IMR-90 (cell line): ENCODE results near the gene ST3GAL4. TPM values are rescaled to one million over a fixed set of nuclear protein-coding genes. Genes with fewer than 3 reads are reported as not detected.
A peak's percentile ranks its signal among the peaks of the same experiment; 100 is the strongest.

Experiments used
- ATAC-seq: fragments of 200-7000 bp; cut with Tn5 transposase; 2 replicates; pipeline ENCODE4 v1.9.1; 2020; ENCODE audit warnings: low read depth, mild to moderate bottlenecking, moderate library complexity
- BruUV-seq: library from RNA; stranded (reverse); fragments of 400-500 nt; replicated peaks from 2 replicates; lab custom pipeline; 2021; lab: Mats Ljungman, UMichigan
- CTCF ChIA-PET: fragments of 300-600 bp; formaldehyde crosslinking; extraction: SDS; loops from one replicate; lab custom pipeline; 2021; ENCODE audit warnings: antibody characterized with exemption; lab: Yijun Ruan, JAX
- POLR2A ChIA-PET: fragments of 300-600 bp; sonication (Branson Sonifier 250); formaldehyde crosslinking; loops from one replicate; lab custom pipeline; 2022; ENCODE audit warnings: antibody characterized with exemption; ENCODE audit not compliant: unreplicated experiment; lab: Charles Lee
- DNase-seq: peaks from one replicate; pipeline ENCODE4 v3.0.0; 2013
- H2AFZ ChIP-seq: replicated peaks from 2 replicates; pipeline ENCODE3; 2013; ENCODE audit warnings: low read length, mild to moderate bottlenecking; ENCODE audit not compliant: poor library complexity
- H2AK5ac ChIP-seq: 2 replicates; pipeline ENCODE4 v1.6.1; 2013; ENCODE audit warnings: low read depth, low read length, inconsistent platforms
- H2AK9ac ChIP-seq: replicated peaks from 2 replicates; pipeline ENCODE3; 2013; ENCODE audit warnings: mild to moderate bottlenecking, low read depth, low read length, moderate library complexity; ENCODE audit not compliant: poor library complexity
- H2BK120ac ChIP-seq: 2 replicates; pipeline ENCODE4 v1.6.1; 2013; ENCODE audit warnings: low read depth, low read length, inconsistent platforms
- H2BK15ac ChIP-seq: 3 replicates; pipeline ENCODE4 v1.6.1; 2013; ENCODE audit warnings: low read depth, low read length, inconsistent platforms
- H2BK20ac ChIP-seq: 2 replicates; pipeline ENCODE4 v1.6.1; 2013; ENCODE audit warnings: low read depth, mild to moderate bottlenecking, inconsistent platforms, low read length, moderate library complexity
- H2BK5ac ChIP-seq: 2 replicates; pipeline ENCODE4 v1.6.1; 2013; ENCODE audit warnings: mild to moderate bottlenecking, low read depth, low read length, inconsistent platforms; ENCODE audit not compliant: poor library complexity, severe bottlenecking
- H3K14ac ChIP-seq: replicated peaks from 2 replicates; pipeline ENCODE4 v1.6.1; 2013; ENCODE audit warnings: low read depth, low read length, inconsistent platforms
- H3K18ac ChIP-seq: 2 replicates; pipeline ENCODE4 v1.6.1; 2013; ENCODE audit warnings: low read depth, low read length, control low read depth
- H3K23ac ChIP-seq: 2 replicates; pipeline ENCODE4 v1.6.1; 2013; ENCODE audit warnings: low read depth, low read length, inconsistent platforms
- H3K27ac ChIP-seq: 2 replicates; pipeline ENCODE4 v1.5.1; 2013; ENCODE audit warnings: mild to moderate bottlenecking, control low read depth, low read length; ENCODE audit not compliant: insufficient read depth
- H3K27me3 ChIP-seq: 2 replicates; pipeline ENCODE4 v1.6.1; 2013; ENCODE audit warnings: low read length; ENCODE audit not compliant: control insufficient read depth, insufficient read depth
- H3K36me3 ChIP-seq: 2 replicates; pipeline ENCODE4 v1.6.1; 2013; ENCODE audit warnings: low read length, mixed read lengths; ENCODE audit not compliant: control insufficient read depth, insufficient read depth
- H3K4ac ChIP-seq: 2 replicates; pipeline ENCODE4 v1.6.1; 2013; ENCODE audit warnings: low read depth, low read length, inconsistent platforms
- H3K4me1 ChIP-seq: 2 replicates; pipeline ENCODE4 v1.6.1; 2013; ENCODE audit warnings: low read length, mixed read lengths; ENCODE audit not compliant: control insufficient read depth, insufficient read depth
- H3K4me2 ChIP-seq: 2 replicates; pipeline ENCODE4 v1.6.1; 2013; ENCODE audit warnings: low read depth, mild to moderate bottlenecking, control low read depth, low read length, moderate library complexity
- H3K4me3 ChIP-seq: 2 replicates; pipeline ENCODE4 v1.5.1; 2013; ENCODE audit warnings: low read depth, mild to moderate bottlenecking, control low read depth, low read length, moderate library complexity; ENCODE audit not compliant: insufficient read depth
- H3K56ac ChIP-seq: 2 replicates; pipeline ENCODE4 v1.6.1; 2013; ENCODE audit warnings: low read length, inconsistent platforms; ENCODE audit not compliant: insufficient read depth; ENCODE audit errors: extremely low read depth
- H3K79me1 ChIP-seq, 2 experiments: 2 replicates each; pipeline ENCODE4 v1.6.1; 2013; ENCODE audit warnings: low read length in 2 of 2, inconsistent platforms in 1 of 2, low read depth in 1 of 2
- H3K9ac ChIP-seq: 2 replicates; pipeline ENCODE4 v1.6.1; 2013; ENCODE audit warnings: low read depth, low read length, control low read depth
- H3K9me1 ChIP-seq: 2 replicates; pipeline ENCODE4 v1.6.1; 2013; ENCODE audit warnings: low read length, inconsistent platforms; ENCODE audit not compliant: insufficient read depth
- H3K9me3 ChIP-seq: 2 replicates; pipeline ENCODE4 v1.6.1; 2013; ENCODE audit warnings: low read length; ENCODE audit not compliant: control insufficient read depth, insufficient read depth
- H4K20me1 ChIP-seq: 2 replicates; pipeline ENCODE4 v1.6.1; 2013; ENCODE audit warnings: low read length, inconsistent platforms; ENCODE audit not compliant: insufficient read depth
- H4K5ac ChIP-seq: 2 replicates; pipeline ENCODE4 v1.6.1; 2013; ENCODE audit warnings: mild to moderate bottlenecking, low read depth, low read length, control low read depth
- H4K8ac ChIP-seq, 2 experiments: 2 replicates each; pipeline ENCODE4 v1.6.1; 2013; ENCODE audit warnings: low read depth in 2 of 2, low read length in 2 of 2, control low read depth in 1 of 2, inconsistent platforms in 1 of 2
- H4K91ac ChIP-seq: 2 replicates; pipeline ENCODE4 v1.6.1; 2013; ENCODE audit warnings: low read depth, low read length, inconsistent platforms; ENCODE audit not compliant: insufficient read depth
- CEBPB ChIP-seq: IDR thresholded peaks from 2 replicates; pipeline ENCODE4 v1.6.1; 2012; ENCODE audit warnings: low read depth, low read length, improper control_type of control experiment
- CHD1 ChIP-seq: IDR thresholded peaks from 2 replicates; pipeline ENCODE4 v1.6.1; 2012; ENCODE audit warnings: low read depth, low read length, improper control_type of control experiment
- FOS ChIP-seq: fragments of 150-350 bp; IDR thresholded peaks from 2 replicates; pipeline ENCODE4 v1.6.1; 2016; ENCODE audit warnings: low read depth, low read length
- MAFK ChIP-seq: IDR thresholded peaks from 2 replicates; pipeline ENCODE4 v1.6.1; 2012; ENCODE audit warnings: low read depth, low read length, improper control_type of control experiment
- MAZ ChIP-seq: IDR thresholded peaks from 2 replicates; pipeline ENCODE4 v1.6.1; 2012; ENCODE audit warnings: low read depth, mild to moderate bottlenecking, low read length, improper control_type of control experiment, moderate library complexity, borderline replicate concordance
- MXI1 ChIP-seq: IDR thresholded peaks from 2 replicates; pipeline ENCODE4 v1.6.1; 2012; ENCODE audit warnings: low read depth, mild to moderate bottlenecking, low read length, moderate library complexity, borderline replicate concordance
- RAD21 ChIP-seq: IDR thresholded peaks from 2 replicates; pipeline ENCODE4 v1.6.1; 2012; ENCODE audit warnings: low read length, improper control_type of control experiment
- RCOR1 ChIP-seq: IDR thresholded peaks from 2 replicates; pipeline ENCODE4 v1.6.1; 2012; ENCODE audit warnings: mild to moderate bottlenecking, low read length, improper control_type of control experiment; ENCODE audit not compliant: insufficient replicate concordance
- RFX5 ChIP-seq: IDR thresholded peaks from 2 replicates; pipeline ENCODE4 v1.8.0; 2012; ENCODE audit warnings: low read depth, mild to moderate bottlenecking, low read length, moderate library complexity
- SMC3 ChIP-seq: fragments of 150-350 bp; IDR thresholded peaks from 2 replicates; pipeline ENCODE4 v1.6.1; 2016; ENCODE audit warnings: low read depth, mild to moderate bottlenecking, antibody characterized with exemption, low read length, moderate library complexity
- WGBS, 2 experiments: methylation state at CpG; one replicate each; pipeline versions ENCODE4 v1.1.5 to v1.1.7; 2013; ENCODE audit warnings: missing lambda C conversion rate in 2 of 2; ENCODE audit not compliant: insufficient read length in 1 of 2; ENCODE audit errors: extremely low coverage in 2 of 2; 5-methylcytosine and 5-hydroxymethylcytosine counted together
- dilution Hi-C: fragments of 300-500 bp; cut with HindIII; formaldehyde crosslinking; loops from one replicate; pipeline ENCODE4 v1.14.3; 2018; ENCODE audit warnings: low sequenced_read_pairs; ENCODE audit not compliant: unreplicated experiment
- in situ Hi-C: fragments of 300-500 bp; cut with MboI; formaldehyde crosslinking; loops from 3 replicates; pipeline ENCODE4 v1.14.3; 2019; ENCODE audit warnings: low sequenced_read_pairs, inconsistent platforms, mixed read lengths
- intact Hi-C: fragments of 100-400 bp; cut with micrococcal nuclease; formaldehyde crosslinking; loops from 2 replicates; pipeline ENCODE4 v1.10.0; 2022
- polyA plus RNA-seq, 3 experiments: library from polyadenylated mRNA; depleted of rRNA; stranded (reverse); fragments of >200 nt; gene quantifications; 2 replicates each; pipeline ENCODE4 v1.2.3, GENCODE V29; 2012; ENCODE audit warnings: low replicate concordance in 1 of 3
- total RNA-seq: library from RNA; depleted of rRNA; stranded (reverse); fragments of >200 nt; gene quantifications from 2 replicates; pipeline ENCODE4 v1.2.3, GENCODE V29; 2012
- TF ChIP-seq, protein P1 (sequence below): conservative IDR thresholded peaks from 2 replicates; pipeline ENCODE4 v1.5.1; 2012; ENCODE audit warnings: mild to moderate bottlenecking, low read depth, low read length, improper control_type of control experiment
- TF ChIP-seq, protein P2 (sequence below): fragments of 150-350 bp; IDR thresholded peaks from 2 replicates; pipeline ENCODE4 v1.6.1; 2017; ENCODE audit warnings: mild to moderate bottlenecking, antibody characterized with exemption, low read length, low read depth

ST3GAL4 gene
- total and polyA plus RNA-seq, 2 of the 4 experiments (the other 2 are of a cell fraction): 17.0 to 19.7 TPM

DNA sequence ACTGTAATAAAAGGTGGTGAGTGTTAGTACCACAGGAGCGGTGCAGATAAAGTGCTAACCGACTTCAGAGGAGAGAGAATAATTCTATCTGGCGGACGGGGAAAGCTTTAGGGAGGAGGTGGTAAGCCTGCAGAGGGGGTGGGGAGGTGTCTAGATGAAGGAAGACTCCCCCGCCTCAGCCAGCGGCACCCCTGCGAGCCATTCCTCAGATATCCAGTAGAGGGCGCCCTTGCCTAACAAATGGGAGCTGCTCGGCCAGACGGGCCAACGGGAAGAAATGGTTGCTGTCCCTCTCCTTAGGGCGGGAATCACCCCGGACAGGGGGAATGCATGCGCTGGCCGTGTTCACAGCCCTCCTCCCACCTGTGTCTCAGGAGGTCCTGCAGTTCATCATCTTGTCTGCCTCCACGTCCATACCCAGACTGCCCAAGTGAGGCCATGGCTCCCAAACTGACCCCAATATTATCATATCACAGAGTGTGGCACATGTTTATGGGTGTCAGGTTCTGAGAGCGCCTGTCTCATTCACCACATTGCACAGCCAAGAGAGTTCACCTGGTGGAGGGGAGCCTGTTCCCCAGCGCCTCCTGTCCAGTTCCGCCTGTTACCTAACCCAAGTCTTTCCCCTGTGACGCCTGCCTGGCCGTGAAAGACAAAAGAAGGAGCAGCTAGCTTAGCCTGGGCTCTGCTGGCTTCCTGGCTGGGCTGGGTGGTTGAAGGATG, 85.5 kb downstream of the ST3GAL4 start:
- BruUV-seq: no TSS peak
- no peaks in the 10 kb centered on the region for H3K9me3 ChIP-seq
- in situ Hi-C loops: loop anchor here (25.0 kb wide), 2 partner anchors 546 to 1596 kb away; no protein-coding TSS in a partner anchor
- ATAC-seq (peak; percentile 96), DNase-seq (peak; percentile 59)
- POLR2A ChIA-PET: interaction anchor here (0.6 kb wide), 1 partner anchor 310 kb away, joined by 3 read pairs; no protein-coding TSS in a partner anchor
- intact Hi-C loops: loop anchor here (1.0 to 10.0 kb wide), 8 partner anchors 39 to 1716 kb away; no protein-coding TSS in a partner anchor
- TF ChIP-seq MAFK (no peak), SMC3 (peak; percentile 91), RCOR1 (no peak), RFX5 (no peak), MXI1 (no peak), MAZ (peak; percentile 27; the same call in 1 of the 2 replicates), CEBPB (no peak), FOS (no peak), RAD21 (peak; percentile 97), CHD1 (no peak)
- TF ChIP-seq, protein P1, sequence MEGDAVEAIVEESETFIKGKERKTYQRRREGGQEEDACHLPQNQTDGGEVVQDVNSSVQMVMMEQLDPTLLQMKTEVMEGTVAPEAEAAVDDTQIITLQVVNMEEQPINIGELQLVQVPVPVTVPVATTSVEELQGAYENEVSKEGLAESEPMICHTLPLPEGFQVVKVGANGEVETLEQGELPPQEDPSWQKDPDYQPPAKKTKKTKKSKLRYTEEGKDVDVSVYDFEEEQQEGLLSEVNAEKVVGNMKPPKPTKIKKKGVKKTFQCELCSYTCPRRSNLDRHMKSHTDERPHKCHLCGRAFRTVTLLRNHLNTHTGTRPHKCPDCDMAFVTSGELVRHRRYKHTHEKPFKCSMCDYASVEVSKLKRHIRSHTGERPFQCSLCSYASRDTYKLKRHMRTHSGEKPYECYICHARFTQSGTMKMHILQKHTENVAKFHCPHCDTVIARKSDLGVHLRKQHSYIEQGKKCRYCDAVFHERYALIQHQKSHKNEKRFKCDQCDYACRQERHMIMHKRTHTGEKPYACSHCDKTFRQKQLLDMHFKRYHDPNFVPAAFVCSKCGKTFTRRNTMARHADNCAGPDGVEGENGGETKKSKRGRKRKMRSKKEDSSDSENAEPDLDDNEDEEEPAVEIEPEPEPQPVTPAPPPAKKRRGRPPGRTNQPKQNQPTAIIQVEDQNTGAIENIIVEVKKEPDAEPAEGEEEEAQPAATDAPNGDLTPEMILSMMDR: peak; percentile 96
- TF ChIP-seq, protein P2, sequence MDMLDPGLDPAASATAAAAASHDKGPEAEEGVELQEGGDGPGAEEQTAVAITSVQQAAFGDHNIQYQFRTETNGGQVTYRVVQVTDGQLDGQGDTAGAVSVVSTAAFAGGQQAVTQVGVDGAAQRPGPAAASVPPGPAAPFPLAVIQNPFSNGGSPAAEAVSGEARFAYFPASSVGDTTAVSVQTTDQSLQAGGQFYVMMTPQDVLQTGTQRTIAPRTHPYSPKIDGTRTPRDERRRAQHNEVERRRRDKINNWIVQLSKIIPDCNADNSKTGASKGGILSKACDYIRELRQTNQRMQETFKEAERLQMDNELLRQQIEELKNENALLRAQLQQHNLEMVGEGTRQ: no peak
- H2AFZ ChIP-seq: peak overlapping the region; percentile 82
- dilution Hi-C loops: no loop called here
- H3K56ac ChIP-seq: no peak overlapping the region
- H3K4me1 ChIP-seq: no peaks in the 10 kb centered on the region
- H4K20me1 ChIP-seq: peaks cover 4% of the 10 kb centered on the region; the same call in 1 of the 2 replicates
- no peaks in the 10 kb centered on the region for H3K36me3 ChIP-seq
- H3K4ac ChIP-seq: no peak overlapping the region
- no peak overlapping the region for H4K91ac ChIP-seq
- no peaks in the 10 kb centered on the region for H3K79me1 ChIP-seq
- no peak overlapping the region for H3K27ac ChIP-seq
- CTCF ChIA-PET: interaction anchor here (0.6 to 1.8 kb wide), 4 partner anchors 9 to 1550 kb away, joined by 3 to 14 read pairs (median 7); no protein-coding TSS in a partner anchor
- peak overlapping the region; percentile 31 for H2AK9ac ChIP-seq
- no peak overlapping the region for H2BK15ac ChIP-seq
- H3K4me3 ChIP-seq: no peak overlapping the region
- H3K9ac ChIP-seq: no peak overlapping the region
- peaks cover 7% of the 10 kb centered on the region for H3K9me1 ChIP-seq
- no peaks in the 10 kb centered on the region; the same call in 1 of the 2 replicates for H3K27me3 ChIP-seq
- H4K5ac ChIP-seq: no peak overlapping the region
- H2BK5ac ChIP-seq: no peak overlapping the region
- WGBS, 2 experiments: 0% methylated on average over 1 of the region's 21 CpGs; no CpG with 5 or more reads in 1 of the 2 experiments
- H4K8ac ChIP-seq: no peak overlapping the region; a peak in 1 of 4 replicates
- no peak overlapping the region; the same call in 1 of the 2 replicates for H3K4me2 ChIP-seq
- H3K14ac ChIP-seq: no peak overlapping the region
- H2AK5ac ChIP-seq: 0 out of 2 replicates have a peak overlapping the region, but pooled peaks have one; percentile 51
- no peak overlapping the region for H2BK120ac ChIP-seq
- H2BK20ac ChIP-seq: no peak overlapping the region
- no peak overlapping the region for H3K18ac ChIP-seq
- no peak overlapping the region for H3K23ac ChIP-seq
